BLaER1 treated with 17β-estradiol and CSF1 and Interleukin-3, amounts not matched to agents 10 nM and 100 nM (cell line): ENCODE results near the gene CAMP.
A peak's percentile ranks its signal among the peaks of the same experiment; 100 is the strongest.

Experiments
- H3K27ac ChIP-seq, 11 experiments: shearing (Covaris generic); formaldehyde crosslinking; 2 replicates each; pipeline ENCODE4 v1.8.1; 2022
- H3K27me3 ChIP-seq, 11 experiments: shearing (Covaris generic); formaldehyde crosslinking; 2 replicates each; pipeline ENCODE4 v1.8.1; 2022
- H3K36me3 ChIP-seq, 11 experiments: shearing (Covaris generic); formaldehyde crosslinking; 2 replicates each; pipeline ENCODE4 v1.8.1; 2022
- H3K4me1 ChIP-seq, 10 experiments: shearing (Covaris generic); formaldehyde crosslinking; 2 replicates each; pipeline ENCODE4 v1.8.1; 2022
- H3K4me2 ChIP-seq, 11 experiments: shearing (Covaris generic); formaldehyde crosslinking; 2 replicates each; pipeline ENCODE4 v1.8.1; 2022
- H3K4me3 ChIP-seq, 10 experiments: shearing (Covaris generic); formaldehyde crosslinking; 2 replicates each; pipeline ENCODE4 v1.8.1; 2022
- H3K9ac ChIP-seq, 11 experiments: shearing (Covaris generic); formaldehyde crosslinking; 2 replicates each; pipeline ENCODE4 v1.8.1; 2022
- H3K9me3 ChIP-seq, 11 experiments: shearing (Covaris generic); formaldehyde crosslinking; replicated peaks in 1 of 11; 2 replicates each; pipeline ENCODE4 v1.8.1; 2022
- H4K20me1 ChIP-seq, 11 experiments: shearing (Covaris generic); formaldehyde crosslinking; 2 replicates each; pipeline ENCODE4 v1.8.1; 2022
- Cebpa-rat ChIP-seq, 11 experiments: shearing (Covaris generic); IDR thresholded peaks; 2 replicates each; pipeline ENCODE4 v1.8.1; 2022

CAMP gene

DNA sequence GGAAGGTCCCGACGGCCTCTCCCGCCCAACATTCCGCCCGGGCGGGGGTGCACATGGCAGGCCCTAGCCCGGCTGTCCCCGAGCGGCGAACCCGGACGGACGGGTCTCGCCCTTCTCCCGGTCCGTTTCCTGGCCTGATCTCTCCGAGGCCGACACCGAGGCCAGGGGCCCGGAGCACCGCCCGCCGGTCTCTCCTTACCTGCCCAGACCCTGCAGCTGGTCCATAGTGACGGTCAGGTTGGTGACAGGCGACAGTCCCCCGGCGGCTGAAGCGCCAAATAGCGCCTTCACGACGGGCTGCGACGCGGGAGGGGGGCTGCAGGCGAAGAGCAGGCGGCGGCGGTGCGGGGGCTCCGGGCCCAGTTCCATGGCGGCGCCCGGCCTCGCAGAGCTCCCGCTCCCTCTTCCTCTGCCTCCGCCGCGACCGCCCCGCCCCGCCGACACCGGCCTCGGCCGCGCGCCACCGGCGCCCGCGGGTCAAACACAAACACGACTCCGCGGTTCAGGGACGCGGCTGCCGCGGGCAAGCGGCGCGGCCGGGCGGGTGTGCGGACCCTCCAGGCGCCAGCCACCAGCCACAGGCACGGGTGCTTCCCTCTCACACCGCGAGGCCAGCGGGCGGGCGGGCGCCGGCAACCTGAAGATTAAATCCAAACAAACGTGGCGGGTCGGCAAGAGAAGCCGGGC, 35.6 kb upstream of the CAMP start:
- Histone ChIP-seq H3K4me3 (peak overlapping the region; percentile 77 to 99 (median 88)), H3K36me3 (peaks cover 0 to 41% (median 36%) of the 10 kb centered on the region in 11 experiments; a peak in 19 of 22 replicates), H3K27ac (peak overlapping the region in 10 of 11 experiments; percentile 51 to 92 (median 90); a peak in 20 of 22 replicates), H3K9me3 (no peaks in the 10 kb centered on the region), H4K20me1 (peaks cover 0 to 30% (median 18%) of the 10 kb centered on the region in 11 experiments; a peak in 8 of 22 replicates), H3K27me3 (no peaks in the 10 kb centered on the region), H3K4me2 (peak overlapping the region; percentile 64 to 95 (median 87)), H3K9ac (peak overlapping the region; percentile 79 to 97 (median 93)), H3K4me1 (peaks cover 14 to 32% (median 24%) of the 10 kb centered on the region in 10 experiments)
- no peak for TF ChIP-seq Cebpa-rat (IDR thresholded peaks at IDR 0.05)

DNA sequence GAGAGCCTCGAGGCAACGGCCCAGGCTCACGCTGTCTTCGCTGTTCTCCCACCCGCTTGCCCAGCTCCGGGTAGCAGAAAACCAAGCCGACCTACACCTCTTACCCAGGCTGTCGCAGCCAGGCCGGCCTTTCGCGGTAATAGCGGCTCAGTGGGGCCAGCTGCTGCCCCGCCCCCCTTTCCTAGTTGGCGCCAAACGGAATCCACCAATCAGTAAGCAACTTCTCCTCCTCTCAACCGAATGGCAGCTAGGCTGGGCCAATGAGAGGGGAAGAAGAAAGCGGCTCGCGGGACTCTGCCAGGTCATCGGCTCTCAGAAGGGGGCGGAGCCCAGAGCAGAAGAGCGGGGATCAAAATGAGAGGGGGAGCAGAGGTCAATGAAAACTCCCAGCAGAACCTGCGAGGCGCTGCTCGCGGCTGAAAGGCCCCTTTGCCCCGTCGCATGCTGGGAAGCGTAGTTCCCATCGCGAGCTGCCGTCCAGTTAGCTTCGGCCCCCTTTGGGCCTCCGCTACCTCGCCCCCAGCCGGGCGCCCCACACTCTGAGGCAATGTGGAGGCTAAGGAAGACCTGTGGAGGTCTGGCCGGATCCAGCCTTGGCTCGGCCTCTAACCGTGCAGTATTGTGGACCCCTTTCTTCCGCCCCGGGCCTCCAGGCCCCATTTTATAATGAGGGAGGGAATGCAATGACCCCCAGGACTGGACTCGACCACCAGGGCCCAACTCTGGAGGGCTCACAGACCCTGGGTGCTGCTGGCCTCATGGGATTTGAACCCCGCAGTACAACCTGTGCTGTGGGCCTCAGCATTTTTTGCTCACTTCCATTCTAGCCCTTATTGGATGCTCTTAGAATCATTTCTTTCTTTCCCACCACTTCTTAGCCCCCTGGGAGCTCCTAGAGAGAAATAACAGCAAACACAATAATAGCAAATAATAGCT, 34.8 kb upstream of the CAMP start, which contains the start of gene CDC25A:
Gene CDC25A, minus strand, starts transcription at position 152 of the 936 bp plus-strand sequence. CDS start 470 bp downstream, outside the sequence.
- H3K36me3 ChIP-seq, result peaks cover 0 to 33% (median 28%) of the 10 kb centered on the region in 11 experiments; a peak in 18 of 22 replicates
- H4K20me1 ChIP-seq, result peaks cover 0 to 22% (median 12%) of the 10 kb centered on the region in 11 experiments; a peak in 7 of 22 replicates
- H3K27me3 ChIP-seq, result no peaks in the 10 kb centered on the region
- H3K4me3 ChIP-seq, result peak within 1 kb of the TSS; percentile 77 to 99 (median 88)
- H3K27ac ChIP-seq, result peak within 1 kb of the TSS in 10 of 11 experiments; percentile 53 to 92 (median 90); a peak in 20 of 22 replicates
- no peaks in the 10 kb centered on the region for H3K9me3 ChIP-seq
- H3K4me1 ChIP-seq, result peaks cover 14 to 32% (median 24%) of the 10 kb centered on the region in 10 experiments
- no peak for TF ChIP-seq Cebpa-rat (IDR thresholded peaks at IDR 0.05)
- H3K9ac ChIP-seq, result peak within 1 kb of the TSS; percentile 79 to 97 (median 93)
- H3K4me2 ChIP-seq, result peak within 1 kb of the TSS; percentile 67 to 95 (median 87)

DNA sequence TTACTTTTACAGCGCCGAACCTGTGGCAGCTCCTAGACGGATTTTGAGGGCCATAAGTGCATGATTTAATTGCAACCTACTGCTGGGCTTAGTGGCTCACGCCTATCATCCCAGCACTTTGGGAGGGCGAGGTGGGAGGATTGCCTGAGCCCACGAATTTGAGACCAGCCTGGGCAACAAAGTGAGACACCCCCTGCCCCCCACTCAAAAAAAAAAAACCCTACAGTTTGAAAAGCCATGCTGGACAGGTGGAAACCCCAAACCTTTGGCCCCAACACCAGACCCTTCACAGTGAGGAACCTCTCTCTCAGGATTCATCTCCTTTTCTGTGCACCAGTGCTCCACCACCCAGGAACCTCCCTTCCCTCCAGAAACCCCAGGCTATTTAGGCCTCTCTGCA, 34.0 kb upstream of the CAMP start:
- Histone ChIP-seq H3K9ac (no peak overlapping the region), H4K20me1 (peaks cover 0 to 16% (median 7%) of the 10 kb centered on the region in 11 experiments; a peak in 6 of 22 replicates), H3K9me3 (no peaks in the 10 kb centered on the region), H3K27me3 (no peaks in the 10 kb centered on the region), H3K36me3 (peaks cover 0 to 25% (median 20%) of the 10 kb centered on the region in 11 experiments; a peak in 18 of 22 replicates), H3K4me2 (peak overlapping the region in 2 of 11 experiments; percentile 19 to 69; a peak in 1 of 22 replicates), H3K4me3 (no peak overlapping the region), H3K27ac (peak overlapping the region in 1 of 11 experiments; percentile 92; a peak in 2 of 22 replicates), H3K4me1 (peaks cover 14 to 32% (median 24%) of the 10 kb centered on the region in 10 experiments)
- no peak for TF ChIP-seq Cebpa-rat (IDR thresholded peaks at IDR 0.05)

DNA sequence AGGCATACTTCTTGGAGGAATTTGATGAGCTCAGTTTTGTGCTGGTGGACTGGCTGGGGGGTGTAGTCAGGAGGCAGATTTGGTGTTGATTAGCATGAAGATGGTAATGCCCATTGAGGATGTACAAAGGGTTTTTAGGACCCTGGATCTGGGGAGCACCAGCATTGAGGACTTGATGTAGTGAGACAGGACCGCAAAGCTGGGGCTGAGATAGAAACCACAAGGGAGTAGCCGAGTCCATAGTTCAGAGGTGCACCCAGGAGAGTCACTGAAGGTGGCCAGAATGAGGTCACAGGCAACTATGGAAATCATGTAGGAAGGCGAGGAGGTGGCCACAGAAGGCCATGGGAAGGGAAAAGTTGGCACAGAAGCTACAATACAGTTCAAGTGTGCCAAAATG, 32.4 kb upstream of the CAMP start:
- Histone ChIP-seq H3K9me3 (no peaks in the 10 kb centered on the region), H3K4me1 (peaks cover 10 to 28% (median 19%) of the 10 kb centered on the region in 10 experiments), H4K20me1 (peaks cover 0 to 3% (median 0%) of the 10 kb centered on the region in 11 experiments; a peak in 2 of 22 replicates), H3K36me3 (peaks cover 0 to 9% (median 4%) of the 10 kb centered on the region in 11 experiments; a peak in 15 of 22 replicates), H3K27ac (no peak overlapping the region), H3K9ac (no peak overlapping the region), H3K27me3 (no peaks in the 10 kb centered on the region), H3K4me2 (no peak overlapping the region), H3K4me3 (no peak overlapping the region)
- no peak for TF ChIP-seq Cebpa-rat (IDR thresholded peaks at IDR 0.05)

DNA sequence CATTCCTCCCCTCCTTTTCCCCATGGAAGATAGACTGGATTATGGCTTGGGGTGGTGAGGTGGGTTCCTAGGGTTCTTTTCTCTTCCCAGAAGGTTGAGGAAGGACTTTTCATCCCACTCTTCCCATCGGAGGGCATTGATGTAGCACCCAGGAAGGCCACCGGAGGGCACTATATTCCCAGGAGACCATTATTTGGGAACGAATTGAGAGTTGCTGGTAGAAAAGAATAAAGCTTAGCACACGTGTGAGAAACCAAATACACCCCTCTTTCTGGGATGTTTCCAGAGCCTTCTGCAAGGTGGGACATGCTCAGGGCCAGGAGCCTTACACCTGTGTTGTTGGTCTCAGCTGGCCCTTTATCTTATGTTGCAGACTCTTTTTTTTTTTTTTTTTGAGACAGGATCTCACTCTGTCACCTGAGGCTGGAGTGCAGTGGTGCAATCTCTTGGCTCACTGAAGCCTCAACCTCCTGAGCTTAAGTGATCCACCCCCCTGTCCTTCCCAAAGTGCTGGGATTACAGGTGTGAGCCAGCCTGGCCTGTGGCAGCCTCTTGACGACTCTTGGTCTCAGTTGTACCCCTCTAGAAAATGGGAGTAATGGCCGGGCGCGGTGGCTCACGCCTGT, 28.7 kb upstream of the CAMP start:
- H4K20me1 ChIP-seq, result no peaks in the 10 kb centered on the region
- no peaks in the 10 kb centered on the region for H3K27me3 ChIP-seq
- H3K36me3 ChIP-seq, result no peaks in the 10 kb centered on the region
- H3K9ac ChIP-seq, result no peak overlapping the region
- H3K4me2 ChIP-seq, result no peak overlapping the region
- H3K9me3 ChIP-seq, result no peaks in the 10 kb centered on the region
- TF ChIP-seq Cebpa-rat (IDR thresholded peaks at IDR 0.05), result no peak
- peaks cover 14 to 29% (median 21%) of the 10 kb centered on the region in 10 experiments for H3K4me1 ChIP-seq
- H3K27ac ChIP-seq, result no peak overlapping the region
- no peak overlapping the region for H3K4me3 ChIP-seq

DNA sequence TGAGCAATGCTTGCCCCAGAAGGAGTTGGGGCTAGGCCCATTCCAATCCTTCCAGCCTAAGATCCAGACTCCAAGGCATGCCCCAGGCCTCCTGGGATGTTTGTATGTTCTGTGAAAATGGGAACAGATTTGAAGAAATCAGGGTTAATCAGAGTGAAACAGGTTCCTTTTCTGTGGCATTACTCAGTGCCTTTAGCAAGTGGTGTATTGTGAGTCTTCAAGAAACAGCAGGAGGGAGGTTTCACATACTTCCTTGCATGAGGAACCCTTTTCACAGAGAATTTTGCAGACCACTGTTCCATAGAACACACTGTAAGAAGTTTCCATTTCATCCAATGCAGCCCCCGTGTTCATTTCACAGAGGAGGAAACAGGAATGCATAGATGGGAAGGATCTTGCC, 26.7 kb upstream of the CAMP start:
- no peaks in the 10 kb centered on the region for H4K20me1 ChIP-seq

DNA sequence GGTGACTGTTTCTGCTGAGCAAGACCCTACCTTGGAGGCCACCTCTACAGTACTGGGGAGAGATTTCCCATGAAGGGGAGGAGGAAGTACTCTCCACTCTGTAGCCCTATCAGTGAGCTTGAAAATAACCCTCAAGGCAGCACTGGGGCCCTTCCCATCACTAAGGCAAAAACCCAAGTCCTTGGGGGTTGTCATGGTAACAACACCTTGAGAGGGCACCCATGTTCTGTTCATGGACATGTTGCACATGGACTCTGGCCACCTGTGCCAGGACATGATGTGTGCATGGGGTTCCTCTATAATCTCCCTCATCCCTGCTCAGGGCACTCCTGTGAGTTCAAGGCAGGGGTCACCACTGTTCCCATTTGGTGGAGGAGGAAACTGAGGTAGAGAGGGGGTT, 24.2 kb upstream of the CAMP start:
- H3K9ac ChIP-seq, result no peak overlapping the region

More for the DNA sequence above, 26.7 kb upstream of the CAMP start:
- Histone ChIP-seq H3K27ac (no peak overlapping the region; a peak in 1 of 22 replicates), H3K36me3 (no peaks in the 10 kb centered on the region), H3K27me3 (no peaks in the 10 kb centered on the region), H3K9ac (peak overlapping the region in 3 of 11 experiments; percentile 3 to 38 (median 4); a peak in 1 of 22 replicates), H3K9me3 (no peaks in the 10 kb centered on the region), H3K4me1 (peaks cover 14 to 26% (median 19%) of the 10 kb centered on the region in 10 experiments), H3K4me3 (no peak overlapping the region), H3K4me2 (peak overlapping the region; percentile 38 to 56 (median 46); a peak in 21 of 22 replicates)
- TF ChIP-seq Cebpa-rat (IDR thresholded peaks at IDR 0.05), result no peak

DNA sequence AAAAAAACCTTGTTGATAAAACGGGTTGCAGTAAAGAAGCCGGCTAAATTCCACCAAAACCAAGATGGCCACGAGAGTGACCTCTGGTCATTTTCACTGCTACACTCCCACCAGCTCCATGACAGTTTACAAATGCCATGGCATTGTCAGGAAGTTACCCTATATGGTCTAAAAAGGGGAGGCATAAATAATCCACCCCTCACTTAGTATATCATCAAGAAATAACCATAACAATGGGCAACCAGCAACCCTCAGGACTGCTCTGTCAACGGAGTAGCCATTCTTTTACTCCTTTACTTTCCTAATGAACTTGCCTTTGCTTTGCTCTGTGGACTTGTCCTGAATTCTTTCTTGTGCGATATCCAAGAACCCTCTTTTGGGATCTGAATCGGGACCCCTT, 20.7 kb upstream of the CAMP start:
- Histone ChIP-seq H3K4me2 (no peak overlapping the region), H3K4me3 (no peak overlapping the region)
- no peak for TF ChIP-seq Cebpa-rat (IDR thresholded peaks at IDR 0.05)

More for the DNA sequence above, 24.2 kb upstream of the CAMP start:
- no peaks in the 10 kb centered on the region for H3K36me3 ChIP-seq
- peaks cover 14 to 26% (median 19%) of the 10 kb centered on the region in 10 experiments for H3K4me1 ChIP-seq
- no peaks in the 10 kb centered on the region for H4K20me1 ChIP-seq
- H3K9me3 ChIP-seq, result no peaks in the 10 kb centered on the region
- no peak for TF ChIP-seq Cebpa-rat (IDR thresholded peaks at IDR 0.05)
- H3K27ac ChIP-seq, result no peak overlapping the region
- H3K4me2 ChIP-seq, result no peak overlapping the region
- no peak overlapping the region for H3K4me3 ChIP-seq
- no peaks in the 10 kb centered on the region for H3K27me3 ChIP-seq

More for the DNA sequence above, 20.7 kb upstream of the CAMP start:
- H3K9ac ChIP-seq, result no peak overlapping the region
- H3K27me3 ChIP-seq, result no peaks in the 10 kb centered on the region
- H3K27ac ChIP-seq, result no peak overlapping the region
- no peaks in the 10 kb centered on the region for H3K9me3 ChIP-seq
- peaks cover 0 to 4% (median 3%) of the 10 kb centered on the region in 10 experiments; a peak in 14 of 20 replicates for H3K4me1 ChIP-seq
- no peaks in the 10 kb centered on the region for H3K36me3 ChIP-seq
- no peaks in the 10 kb centered on the region for H4K20me1 ChIP-seq
